AG10803 (cell line): Measurements from ENCODE around the gene GFRA1.

Experiments used
- DNase-seq: peaks from one replicate; pipeline ENCODE4 v3.0.0; 2010; ENCODE audit warnings: low read depth
- H3K4me3 ChIP-seq: 2 replicates; pipeline ENCODE4 v1.5.1; 2011; ENCODE audit warnings: mild to moderate bottlenecking, low read length, control low read depth
- TF ChIP-seq, protein P1 (sequence below): conservative IDR thresholded peaks from 2 replicates; pipeline ENCODE4 v1.5.1; 2011; ENCODE audit warnings: mild to moderate bottlenecking, low read length, control low read depth, inconsistent platforms

The GFRA1 gene

DNA sequence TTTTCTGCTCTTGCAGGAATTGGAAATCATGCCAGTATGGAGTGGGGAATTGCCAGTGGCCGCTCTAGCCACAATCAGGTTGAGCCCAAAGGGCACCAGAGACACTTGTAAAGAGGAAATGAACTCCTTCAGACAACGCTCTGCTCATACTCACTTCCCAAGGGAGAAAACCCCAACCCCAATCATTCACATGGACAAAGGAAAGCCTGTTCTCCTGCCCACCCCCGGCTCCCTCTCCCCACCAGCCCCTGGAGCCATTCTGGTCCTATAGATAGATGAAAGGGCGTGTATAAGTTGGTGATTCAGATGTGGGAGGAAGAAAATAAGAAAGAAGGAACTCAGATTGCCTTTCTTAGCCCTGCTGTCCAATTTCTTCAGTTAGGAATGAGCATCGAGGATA is 57.4 kb downstream of the GFRA1 start:
- TF ChIP-seq, protein P1, sequence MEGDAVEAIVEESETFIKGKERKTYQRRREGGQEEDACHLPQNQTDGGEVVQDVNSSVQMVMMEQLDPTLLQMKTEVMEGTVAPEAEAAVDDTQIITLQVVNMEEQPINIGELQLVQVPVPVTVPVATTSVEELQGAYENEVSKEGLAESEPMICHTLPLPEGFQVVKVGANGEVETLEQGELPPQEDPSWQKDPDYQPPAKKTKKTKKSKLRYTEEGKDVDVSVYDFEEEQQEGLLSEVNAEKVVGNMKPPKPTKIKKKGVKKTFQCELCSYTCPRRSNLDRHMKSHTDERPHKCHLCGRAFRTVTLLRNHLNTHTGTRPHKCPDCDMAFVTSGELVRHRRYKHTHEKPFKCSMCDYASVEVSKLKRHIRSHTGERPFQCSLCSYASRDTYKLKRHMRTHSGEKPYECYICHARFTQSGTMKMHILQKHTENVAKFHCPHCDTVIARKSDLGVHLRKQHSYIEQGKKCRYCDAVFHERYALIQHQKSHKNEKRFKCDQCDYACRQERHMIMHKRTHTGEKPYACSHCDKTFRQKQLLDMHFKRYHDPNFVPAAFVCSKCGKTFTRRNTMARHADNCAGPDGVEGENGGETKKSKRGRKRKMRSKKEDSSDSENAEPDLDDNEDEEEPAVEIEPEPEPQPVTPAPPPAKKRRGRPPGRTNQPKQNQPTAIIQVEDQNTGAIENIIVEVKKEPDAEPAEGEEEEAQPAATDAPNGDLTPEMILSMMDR, result no peak
- DNase-seq, result no peak
- H3K4me3 ChIP-seq, result no peak overlapping the region

DNA sequence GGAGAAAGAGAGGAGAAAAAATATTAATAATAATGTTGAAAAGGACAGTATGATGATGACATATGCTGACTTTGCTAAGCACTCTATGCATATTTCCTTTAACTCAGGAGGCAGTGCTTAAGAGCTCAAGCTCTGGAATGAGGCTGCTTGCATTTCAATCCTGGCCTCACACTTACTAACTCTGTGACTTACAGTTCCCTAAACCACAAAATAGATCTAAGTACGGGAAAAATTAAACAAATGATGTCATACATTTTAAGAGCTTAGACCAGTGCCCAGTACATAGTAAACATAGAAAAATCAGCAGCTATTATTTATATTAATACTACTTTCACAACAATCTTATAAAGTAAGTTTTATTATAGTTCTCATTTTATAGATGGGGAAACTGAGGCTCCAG is 61.3 kb downstream of the GFRA1 start:
- TF ChIP-seq, protein P1, result no peak
- no peak overlapping the region for H3K4me3 ChIP-seq
- DNase-seq, result peak; percentile 83

DNA sequence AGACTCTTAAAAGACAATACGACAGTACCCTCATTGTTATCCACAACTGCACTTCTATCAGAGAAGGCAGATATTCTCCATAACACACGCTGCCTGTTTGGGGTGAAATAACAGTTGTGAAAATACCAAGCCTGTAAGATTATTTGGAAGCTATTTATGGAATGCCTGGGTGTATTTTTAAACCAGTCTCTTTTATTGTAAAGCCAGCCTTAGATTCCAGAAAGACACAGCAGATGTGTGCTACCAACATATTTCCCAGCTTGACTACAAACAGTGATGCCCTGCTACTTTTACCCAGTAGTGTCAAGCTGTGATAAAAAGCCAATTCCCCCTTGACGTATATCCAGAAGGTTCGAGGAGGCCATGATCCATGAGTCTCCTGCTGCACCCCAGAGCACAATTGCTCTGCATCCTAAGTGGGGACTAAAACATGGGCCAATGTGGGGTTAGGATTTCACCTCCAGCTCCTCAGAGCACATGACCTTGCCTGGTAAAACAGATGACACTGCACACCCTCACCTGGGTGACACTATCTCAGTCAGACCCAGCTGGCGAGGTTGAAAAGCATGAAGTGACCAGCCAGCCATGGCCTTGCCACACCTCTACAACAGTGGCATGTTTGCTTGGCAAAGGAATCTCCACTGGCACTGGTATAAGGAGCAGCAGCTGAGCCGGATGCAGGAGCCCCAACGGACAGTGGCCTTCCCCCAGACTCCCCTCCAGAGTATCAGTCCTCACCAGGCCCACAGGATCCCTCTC is 62.2 kb downstream of the GFRA1 start:
- peak; percentile 39 for DNase-seq
- no peak overlapping the region for H3K4me3 ChIP-seq
- TF ChIP-seq, protein P1, result no peak

DNA sequence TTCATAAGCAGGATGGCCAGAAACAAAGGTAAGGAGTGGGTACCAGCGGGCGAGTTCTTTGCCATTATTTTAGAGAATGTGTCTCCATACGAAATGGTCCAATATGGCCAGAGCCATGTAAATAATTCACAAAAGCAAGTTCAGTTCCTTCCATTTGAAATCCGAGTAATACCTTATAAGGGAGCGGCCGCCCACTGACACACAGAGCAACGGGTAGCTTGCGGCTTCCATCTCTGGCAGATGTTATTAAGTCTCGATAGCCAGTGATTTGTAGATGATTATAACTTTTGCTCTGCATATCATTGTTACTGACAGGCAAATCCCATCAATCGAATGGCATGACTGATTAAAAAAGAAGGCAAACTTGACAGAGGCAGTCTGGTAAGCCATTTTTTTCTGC is 63.2 kb downstream of the GFRA1 start:
- DNase-seq, result no peak
- TF ChIP-seq, protein P1, result no peak
- no peak overlapping the region for H3K4me3 ChIP-seq

GRCh38 chr10:116208956-116209567 is 63.9 kb downstream of the GFRA1 start:
- no peak overlapping the region for H3K4me3 ChIP-seq

GRCh38 chr10:116207690-116208089 is 65.3 kb downstream of the GFRA1 start:
- no peak for DNase-seq

More at GRCh38 chr10:116208956-116209567, 63.9 kb downstream of the GFRA1 start:
- DNase-seq, result no peak
- TF ChIP-seq, protein P1, result no peak

More at GRCh38 chr10:116207690-116208089, 65.3 kb downstream of the GFRA1 start:
- TF ChIP-seq, protein P1, result no peak
- H3K4me3 ChIP-seq, result no peak overlapping the region
